HCT116 (cell line): ENCODE measurements around the gene COBL. TPM values are rescaled to one million over a fixed set of nuclear protein-coding genes. Genes with fewer than 3 reads are reported as not detected.

Experiments used
- ATAC-seq: fragments of 200-7000 bp; cut with Tn5 transposase; 2 replicates; pipeline ENCODE4 v1.9.1; 2020; ENCODE audit warnings: mild to moderate bottlenecking, moderate library complexity
- BruUV-seq: library from RNA; stranded (reverse); fragments of 400-500 nt; replicated peaks from 2 replicates; lab custom pipeline; 2021; lab: Mats Ljungman, UMichigan
- CTCF ChIA-PET: fragments of 300-600 bp; sonication (Branson Sonifier 250); formaldehyde crosslinking; loops from one replicate; lab custom pipeline; 2021; ENCODE audit warnings: antibody characterized with exemption; lab: Charles Lee
- POLR2A ChIA-PET: fragments of 300-600, 350-600 bp; sonication (Branson Sonifier 250); formaldehyde crosslinking; loops from one replicate; lab custom pipeline; 2021; ENCODE audit warnings: antibody characterized with exemption; lab: Charles Lee
- RAD21 ChIA-PET, 2 experiments: fragments of 300-600 bp; sonication (Branson Sonifier 250); formaldehyde crosslinking; loops; one replicate each; lab custom pipeline; 2023; ENCODE audit warnings: low total read pairs in 2 of 2; ENCODE audit not compliant: uncharacterized antibody in 2 of 2, unreplicated experiment in 2 of 2, low non-redundant PET in 1 of 2; lab: Charles Lee
- DNase-seq: peaks from one replicate; pipeline ENCODE4 v3.0.0-alpha.2; 2010; ENCODE audit warnings: low read depth, low spot score
- H2AFZ ChIP-seq: fragments of 200-600 bp; shearing (Covaris generic), sonication (generic); 2 replicates; pipeline ENCODE4 v1.6.1; 2017; ENCODE audit warnings: low read depth, mixed run types, mixed read lengths, antibody characterized with exemption, low read length; ENCODE audit not compliant: poor library complexity, severe bottlenecking
- H3K27ac ChIP-seq: 2 replicates; pipeline ENCODE4 v1.5.1; 2012; ENCODE audit warnings: low read depth, low read length
- H3K27me3 ChIP-seq: fragments of 200-600 bp; sonication (generic); 2 replicates; pipeline ENCODE4 v1.6.1; 2016; ENCODE audit warnings: mixed run types, low read length, mixed read lengths; ENCODE audit not compliant: insufficient read depth
- H3K36me3 ChIP-seq, 2 experiments: fragments of 200-500 bp in 1 of 2; fragments of 200-600 bp in 1 of 2; sonication (Bioruptor generic) in 1 of 2; sonication (generic) in 1 of 2; 2 replicates each; pipeline versions ENCODE4 v1.5.1 to v1.6.1; 2014 to 2016; ENCODE audit warnings: low read length in 2 of 2, inconsistent platforms in 1 of 2, mixed read lengths in 1 of 2, mixed run types in 1 of 2; ENCODE audit not compliant: insufficient read depth in 2 of 2, control insufficient read depth in 1 of 2
- H3K4me1 ChIP-seq, 2 experiments: fragments of 200-600 bp in 1 of 2; sonication (generic) in 1 of 2; 2 replicates each; pipeline versions ENCODE4 v1.5.1 to v1.6.1; 2012 to 2017; ENCODE audit warnings: low read length in 2 of 2, inconsistent platforms in 1 of 2, mild to moderate bottlenecking in 1 of 2, mixed read lengths in 1 of 2, mixed run types in 1 of 2, moderate library complexity in 1 of 2; ENCODE audit not compliant: insufficient read depth in 2 of 2, control insufficient read depth in 1 of 2
- H3K4me2 ChIP-seq: fragments of 200-600 bp; sonication (generic); 2 replicates; pipeline ENCODE4 v1.6.1; 2017; ENCODE audit warnings: mixed run types, low read length, mixed read lengths
- H3K4me3 ChIP-seq, 2 experiments: fragments of 200-600 bp in 1 of 2; sonication (generic) in 1 of 2; replicated peaks in 1 of 2; 2 replicates each; pipeline ENCODE4 v1.5.1; 2011 to 2016; ENCODE audit warnings: low read length in 2 of 2, control low read depth in 1 of 2, low read depth in 1 of 2, mild to moderate bottlenecking in 1 of 2, mixed read lengths in 1 of 2, mixed run types in 1 of 2
- H3K79me2 ChIP-seq: fragments of 200-600 bp; sonication (generic); 2 replicates; pipeline ENCODE4 v1.6.1; 2017; ENCODE audit warnings: mild to moderate bottlenecking, mixed run types, low read length, moderate library complexity, mixed read lengths; ENCODE audit not compliant: insufficient read depth
- H3K9ac ChIP-seq: fragments of 200-600 bp; sonication (generic); 2 replicates; pipeline ENCODE4 v1.6.1; 2016; ENCODE audit warnings: low read length, mixed read lengths
- H3K9me2 ChIP-seq: fragments of 200-600 bp; sonication (generic), shearing (Covaris generic); 2 replicates; pipeline ENCODE4 v1.6.1; 2017; ENCODE audit warnings: mixed run types, mild to moderate bottlenecking, moderate library complexity; ENCODE audit not compliant: insufficient read depth
- H3K9me3 ChIP-seq, 2 experiments: fragments of 200-500 bp in 1 of 2; fragments of 200-600 bp in 1 of 2; sonication (Bioruptor generic) in 1 of 2; sonication (generic) in 1 of 2; 2 replicates each; pipeline ENCODE4 v1.6.1; 2014 to 2017; ENCODE audit warnings: low read length in 2 of 2, mixed read lengths in 2 of 2, inconsistent platforms in 1 of 2, low read depth in 1 of 2, mild to moderate bottlenecking in 1 of 2, mixed run types in 1 of 2, moderate library complexity in 1 of 2; ENCODE audit not compliant: control insufficient read depth in 1 of 2, insufficient read depth in 1 of 2
- H4K20me1 ChIP-seq: fragments of 200-600 bp; sonication (generic), shearing (Covaris generic); 2 replicates; pipeline ENCODE4 v1.6.1; 2017; ENCODE audit warnings: mixed run types, mild to moderate bottlenecking, moderate library complexity; ENCODE audit not compliant: insufficient read depth
- CEBPB ChIP-seq: IDR thresholded peaks from 2 replicates; pipeline ENCODE4 v1.6.1; 2012; ENCODE audit warnings: low read depth
- CTCF ChIP-seq, 3 experiments: fragments of 200-600 bp in 1 of 3; sonication (generic) in 1 of 3; IDR thresholded peaks in 2 of 3; conservative IDR thresholded peaks in 1 of 3; 2 replicates each; pipeline ENCODE4 v1.5.1; 2012 to 2017; ENCODE audit warnings: low read depth in 2 of 3, low read length in 2 of 3, antibody characterized with exemption in 1 of 3, borderline replicate concordance in 1 of 3, control low read depth in 1 of 3, mild to moderate bottlenecking in 1 of 3, mixed read lengths in 1 of 3, mixed run types in 1 of 3, moderate library complexity in 1 of 3; ENCODE audit not compliant: insufficient read depth in 1 of 3
- ELF1 ChIP-seq: IDR thresholded peaks from 2 replicates; pipeline ENCODE4 v1.6.1; 2012; ENCODE audit warnings: low read depth, borderline replicate concordance
- FOSL1 ChIP-seq: IDR thresholded peaks from 2 replicates; pipeline ENCODE4 v1.6.1; 2012; ENCODE audit warnings: low read depth
- JUND ChIP-seq: IDR thresholded peaks from 2 replicates; pipeline ENCODE4 v1.6.1; 2012
- POLR2A ChIP-seq: IDR thresholded peaks from 2 replicates; pipeline ENCODE4 v1.7.0; 2011; ENCODE audit warnings: borderline replicate concordance; ENCODE audit not compliant: insufficient read depth, insufficient read length; ENCODE audit errors: extremely low read depth
- RAD21 ChIP-seq: IDR thresholded peaks from 2 replicates; pipeline ENCODE4 v1.6.1; 2012; ENCODE audit warnings: low read depth, mild to moderate bottlenecking
- SP1 ChIP-seq: IDR thresholded peaks from 2 replicates; pipeline ENCODE4 v1.6.1; 2012; ENCODE audit warnings: low read depth
- SRF ChIP-seq: IDR thresholded peaks from 2 replicates; pipeline ENCODE4 v1.6.1; 2012; ENCODE audit warnings: low read depth
- TCF7L2 ChIP-seq: IDR thresholded peaks from 2 replicates; pipeline ENCODE4 v1.7.0; 2011; ENCODE audit warnings: borderline replicate concordance, inconsistent platforms; ENCODE audit not compliant: insufficient read depth, insufficient read length; ENCODE audit errors: extremely low read depth
- intact Hi-C: fragments of 100-400 bp; cut with micrococcal nuclease; formaldehyde crosslinking; loops from 2 replicates; pipeline ENCODE4 v1.10.0; 2022
- total RNA-seq: library from RNA; stranded (reverse); gene quantifications from one replicate; pipeline ENCODE4 v1.2.1, GENCODE V29; 2021; ENCODE audit not compliant: unreplicated experiment
- TF ChIP-seq, protein P1 (sequence below): IDR thresholded peaks from 2 replicates; pipeline ENCODE4 v1.6.1; 2012

COBL gene
- total RNA-seq, 1 experiment from 2014 or later: 19.3 TPM

GRCh38 chr7:51067258-51067657 is 249.4 kb downstream of the COBL start:
- Histone ChIP-seq H3K27me3 (no peaks in the 10 kb centered on the region), H3K27ac (no peak overlapping the region), H3K4me2 (no peak overlapping the region), H3K4me3 (no peak overlapping the region), H3K36me3 (no peaks in the 10 kb centered on the region), H4K20me1 (no peaks in the 10 kb centered on the region), H3K9me3 (no peaks in the 10 kb centered on the region), H3K4me1 (peaks cover 0 to 2% of the 10 kb centered on the region in 2 experiments; a peak in 1 of 4 replicates), H3K9ac (no peak overlapping the region), H2AFZ (no peak overlapping the region), H3K9me2 (no peaks in the 10 kb centered on the region), H3K79me2 (no peaks in the 10 kb centered on the region)
- DNase-seq: no peak
- intact Hi-C loops: loop anchor here (1.0 to 5.0 kb wide), 3 partner anchors 275 to 599 kb away; no protein-coding TSS in a partner anchor
- no peak for TF ChIP-seq POLR2A
- no peak for TF ChIP-seq RAD21
- TF ChIP-seq SP1: no peak
- no peak for TF ChIP-seq SRF
- no peak for TF ChIP-seq CEBPB
- TF ChIP-seq JUND: no peak
- no peak for TF ChIP-seq TCF7L2
- no peak for TF ChIP-seq ELF1
- TF ChIP-seq CTCF (IDR thresholded peaks at IDR 0.05 in 2 of 3, conservative IDR thresholded peaks at IDR 0.05 in 1 of 3; ENCODE audit: borderline replicate concordance in 1 of 3, insufficient read depth in 1 of 3, low read depth in 2 of 3, low read length in 2 of 3): no peak
- TF ChIP-seq FOSL1: no peak
- TF ChIP-seq, protein P1, sequence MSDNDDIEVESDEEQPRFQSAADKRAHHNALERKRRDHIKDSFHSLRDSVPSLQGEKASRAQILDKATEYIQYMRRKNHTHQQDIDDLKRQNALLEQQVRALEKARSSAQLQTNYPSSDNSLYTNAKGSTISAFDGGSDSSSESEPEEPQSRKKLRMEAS: no peak
- peak; percentile 44; the same call in 1 of the 2 replicates for ATAC-seq
- ChIA-PET POLR2A (no interaction called here), CTCF (no interaction called here), RAD21 (no interaction called here)
- no TSS peak for BruUV-seq
